Left ventricle myocardium inferior (tissue), 1 donor: ENCODE data around the gene BNC2. TPM values are rescaled to one million over a fixed set of nuclear protein-coding genes. Genes with fewer than 3 reads are reported as not detected.
"Not testable (repeated sequence)": the region's sequence is repeated elsewhere in the genome, so short reads cannot be mapped to it uniquely, and the experiment has no call there.

Experiments
- DNase-seq: peaks from one replicate; pipeline ENCODE4 v3.0.0-alpha.2; 2020
- H3K27ac ChIP-seq: fragments of 200-600 bp; replicated peaks from 2 replicates; pipeline ENCODE4 v1.8.0; 2021
- H3K27me3 ChIP-seq: fragments of 200-600 bp; 2 replicates; pipeline ENCODE4 v1.8.0; 2021; ENCODE audit warnings: low read depth
- H3K36me3 ChIP-seq: fragments of 200-600 bp; 2 replicates; pipeline ENCODE4 v1.8.0; 2021
- H3K4me1 ChIP-seq: fragments of 200-600 bp; 2 replicates; pipeline ENCODE4 v1.8.0; 2021
- H3K4me3 ChIP-seq: fragments of 200-600 bp; 2 replicates; pipeline ENCODE4 v1.8.0; 2021; ENCODE audit warnings: mild to moderate bottlenecking, moderate library complexity
- H3K9me3 ChIP-seq: fragments of 200-600 bp; replicated peaks from 2 replicates; pipeline ENCODE4 v1.8.0; 2021
- CTCF ChIP-seq: fragments of 200-600 bp; IDR thresholded peaks from 2 replicates; pipeline ENCODE4 v1.8.0; 2021; ENCODE audit warnings: antibody characterized with exemption, mild to moderate bottlenecking, borderline replicate concordance
- intact Hi-C: fragments of 100-400 bp; cut with micrococcal nuclease; formaldehyde crosslinking; loops from one replicate; pipeline ENCODE4 v1.11.0; 2022
- total RNA-seq: library from RNA; stranded (reverse); fragmentation: NEBNext Ultra II Directional; extraction: Animal tissue kit (Norgen Biotek cat#: 25700); gene quantifications from one replicate; pipeline ENCODE4 v1.2.1, GENCODE V29; 2021
- donor health status: DM: no; HTN: yes; CAD: no; lungs with severe emphysema.

BNC2 gene
- total RNA-seq, 1 donor from 2014 or later: 3.5 TPM

GRCh38 chr9:16884952-16885513 is 14.6 kb upstream of the BNC2 start:
- Histone ChIP-seq H3K9me3 (no peaks in the 10 kb centered on the region), H3K27ac (no peak overlapping the region), H3K36me3 (no peaks in the 10 kb centered on the region), H3K4me1 (no peaks in the 10 kb centered on the region), H3K4me3 (no peak overlapping the region), H3K27me3 (no peaks in the 10 kb centered on the region)
- intact Hi-C loops: no loop called here
- no peak for DNase-seq
- no peak for TF ChIP-seq CTCF

- TF ChIP-seq CTCF: no peak
- Histone ChIP-seq H3K4me1 (no peaks in the 10 kb centered on the region), H3K36me3 (no peaks in the 10 kb centered on the region), H3K9me3 (no peaks in the 10 kb centered on the region), H3K27ac (no peak overlapping the region), H3K27me3 (no peaks in the 10 kb centered on the region), H3K4me3 (no peak overlapping the region)
- no peak for DNase-seq
- intact Hi-C loops: no loop called here
Measured at GRCh38 chr9:16884373-16884772, 13.9 kb upstream of the BNC2 start.

GRCh38 chr9:16883586-16883985 is 13.1 kb upstream of the BNC2 start:
- H3K9me3 ChIP-seq: no peaks in the 10 kb centered on the region
- no peaks in the 10 kb centered on the region for H3K27me3 ChIP-seq
- no peak for DNase-seq
- no peaks in the 10 kb centered on the region for H3K36me3 ChIP-seq
- no peaks in the 10 kb centered on the region for H3K4me1 ChIP-seq
- TF ChIP-seq CTCF: no peak
- intact Hi-C loops: no loop called here
- H3K4me3 ChIP-seq: no peak overlapping the region
- no peak overlapping the region for H3K27ac ChIP-seq

GRCh38 chr9:16882440-16882839 is 12.0 kb upstream of the BNC2 start:
- H3K9me3 ChIP-seq, H3K4me1 ChIP-seq, intact Hi-C loops, H3K27ac ChIP-seq, H3K4me3 ChIP-seq, DNase-seq, H3K27me3 ChIP-seq, H3K36me3 ChIP-seq: not testable (repeated sequence)

- no peaks in the 10 kb centered on the region for H3K36me3 ChIP-seq
- peaks cover under 1% of the 10 kb centered on the region for H3K27me3 ChIP-seq
- intact Hi-C loops: no loop called here
- no peak for TF ChIP-seq CTCF
- no peak overlapping the region for H3K4me3 ChIP-seq
- H3K27ac ChIP-seq: no peak overlapping the region
- no peaks in the 10 kb centered on the region for H3K9me3 ChIP-seq
- no peaks in the 10 kb centered on the region for H3K4me1 ChIP-seq
- DNase-seq: no peak
Measured at GRCh38 chr9:16879416-16879815, 8.9 kb upstream of the BNC2 start.

- no peak for TF ChIP-seq CTCF
- peaks cover 21% of the 10 kb centered on the region for H3K27me3 ChIP-seq
- no peaks in the 10 kb centered on the region for H3K4me1 ChIP-seq
- intact Hi-C loops: no loop called here
- no peaks in the 10 kb centered on the region for H3K36me3 ChIP-seq
- no peak overlapping the region for H3K4me3 ChIP-seq
- no peak overlapping the region for H3K27ac ChIP-seq
- no peak for DNase-seq
- H3K9me3 ChIP-seq: no peaks in the 10 kb centered on the region
Measured at GRCh38 chr9:16877256-16877655, 6.8 kb upstream of the BNC2 start.
